ENCODE measurements around the gene STK38.

The STK38 gene

DNA sequence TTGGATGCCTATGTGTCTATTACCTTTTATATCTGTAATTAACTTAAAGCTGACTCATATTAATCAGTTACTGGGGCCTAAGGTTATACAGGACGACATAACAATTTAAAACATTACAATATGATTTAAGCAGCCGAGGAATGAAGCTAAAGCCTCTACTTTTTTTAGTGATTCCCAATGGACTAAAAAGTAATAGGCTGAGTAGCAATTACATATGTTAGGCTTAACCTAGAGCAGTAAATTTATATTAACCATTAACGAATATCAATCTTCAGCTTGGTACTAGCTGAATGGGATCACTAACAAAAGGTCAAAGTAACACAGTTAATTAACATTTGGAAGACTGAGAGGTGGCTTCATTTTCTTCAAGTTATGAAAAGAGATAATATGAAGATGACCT lies 43.1 kb downstream of the STK38 start:
- Histone ChIP-seq H3K9me3 (ENCODE audit: insufficient read depth, low read depth, low read length) (no peaks in the 10 kb centered on the region), H3K27me3 (ENCODE audit: insufficient read depth, low read length) (no peaks in the 10 kb centered on the region), H3K23ac (ENCODE audit: low read length) (no peak overlapping the region), H2BK120ac (ENCODE audit: insufficient read depth, low read length, poor library complexity) (no peak overlapping the region), H3K14ac (ENCODE audit: low read length) (no peak overlapping the region), H2BK5ac (ENCODE audit: low read depth, low read length, poor library complexity) (no peak overlapping the region), H3K79me1 (ENCODE audit: low read length) (no peaks in the 10 kb centered on the region), H4K91ac (ENCODE audit: low read depth, low read length) (no peak overlapping the region), H3K4ac (ENCODE audit: low read depth, low read length) (no peak overlapping the region), H2AFZ (ENCODE audit: insufficient read depth, low read length, poor library complexity) (no peak overlapping the region), H4K8ac (ENCODE audit: low read depth, low read length) (no peak overlapping the region), H2AK5ac (ENCODE audit: low read length) (no peak overlapping the region), H3K4me1 (ENCODE audit: control insufficient read depth in 1 of 2, insufficient read depth in 2 of 2, low read length in 2 of 2) (no peaks in the 10 kb centered on the region), H2BK12ac (ENCODE audit: low read length) (no peak overlapping the region), H3K4me3 (ENCODE audit: low read depth, low read length) (no peak overlapping the region), H3K36me3 (ENCODE audit: control insufficient read depth in 1 of 2, insufficient read depth in 2 of 2, low read length in 2 of 2) (peaks cover 9 to 12% of the 10 kb centered on the region in 2 experiments), H3K79me2 (ENCODE audit: control insufficient read depth, insufficient read depth, low read length, poor library complexity) (no peaks in the 10 kb centered on the region), H4K12ac (ENCODE audit: low read depth, low read length) (no peak overlapping the region), H3K27ac (ENCODE audit: low read depth, low read length) (no peak overlapping the region), H3K18ac (ENCODE audit: low read length) (no peak overlapping the region), H3K9ac (ENCODE audit: low read length) (no peak overlapping the region), H3K4me2 (ENCODE audit: low read length) (no peak overlapping the region)
- no peak for DNase-seq
- WGBS (ENCODE audit: extremely low coverage, insufficient coverage, insufficient read length) = no CpG with 5 or more reads among the region's 3 CpGs

DNA sequence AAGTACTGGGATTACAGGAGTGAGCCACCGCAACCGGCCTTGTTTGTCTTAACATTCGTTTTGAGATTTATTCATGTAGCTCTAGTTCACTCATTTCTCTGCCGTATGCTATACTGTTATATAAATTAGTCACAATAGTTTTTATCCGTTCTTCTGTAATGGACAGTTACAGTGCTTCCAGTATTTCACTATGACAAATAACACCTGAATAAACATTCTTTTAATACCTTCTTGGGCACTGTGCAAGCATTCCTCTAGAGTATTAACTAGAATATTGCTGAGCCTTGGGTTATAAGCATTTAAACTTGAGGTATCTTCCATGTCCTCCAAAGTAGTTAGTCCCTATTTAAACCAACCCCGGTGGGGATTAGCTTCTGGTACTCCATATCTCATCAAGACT lies 45.6 kb downstream of the STK38 start:
- WGBS (ENCODE audit: extremely low coverage, insufficient coverage, insufficient read length) = no CpG with 5 or more reads among the region's 6 CpGs
- Histone ChIP-seq H3K4me1 (ENCODE audit: control insufficient read depth in 1 of 2, insufficient read depth in 2 of 2, low read length in 2 of 2) (no peaks in the 10 kb centered on the region), H3K4ac (ENCODE audit: low read depth, low read length) (no peak overlapping the region), H3K9ac (ENCODE audit: low read length) (no peak overlapping the region), H2BK120ac (ENCODE audit: insufficient read depth, low read length, poor library complexity) (no peak overlapping the region), H3K23ac (ENCODE audit: low read length) (no peak overlapping the region), H4K12ac (ENCODE audit: low read depth, low read length) (no peak overlapping the region), H3K36me3 (ENCODE audit: control insufficient read depth in 1 of 2, insufficient read depth in 2 of 2, low read length in 2 of 2) (peaks cover 5 to 6% of the 10 kb centered on the region in 2 experiments), H3K18ac (ENCODE audit: low read length) (no peak overlapping the region), H2BK12ac (ENCODE audit: low read length) (no peak overlapping the region), H3K14ac (ENCODE audit: low read length) (no peak overlapping the region), H3K27ac (ENCODE audit: low read depth, low read length) (no peak overlapping the region), H2AK5ac (ENCODE audit: low read length) (no peak overlapping the region), H3K9me3 (ENCODE audit: insufficient read depth, low read depth, low read length) (no peaks in the 10 kb centered on the region), H3K79me1 (ENCODE audit: low read length) (no peaks in the 10 kb centered on the region), H3K27me3 (ENCODE audit: insufficient read depth, low read length) (no peaks in the 10 kb centered on the region), H4K8ac (ENCODE audit: low read depth, low read length) (no peak overlapping the region), H3K79me2 (ENCODE audit: control insufficient read depth, insufficient read depth, low read length, poor library complexity) (no peaks in the 10 kb centered on the region), H4K91ac (ENCODE audit: low read depth, low read length) (no peak overlapping the region), H3K4me2 (ENCODE audit: low read length) (no peak overlapping the region), H3K4me3 (ENCODE audit: low read depth, low read length) (no peak overlapping the region), H2BK5ac (ENCODE audit: low read depth, low read length, poor library complexity) (no peak overlapping the region), H2AFZ (ENCODE audit: insufficient read depth, low read length, poor library complexity) (no peak overlapping the region)
- DNase-seq = no peak

DNA sequence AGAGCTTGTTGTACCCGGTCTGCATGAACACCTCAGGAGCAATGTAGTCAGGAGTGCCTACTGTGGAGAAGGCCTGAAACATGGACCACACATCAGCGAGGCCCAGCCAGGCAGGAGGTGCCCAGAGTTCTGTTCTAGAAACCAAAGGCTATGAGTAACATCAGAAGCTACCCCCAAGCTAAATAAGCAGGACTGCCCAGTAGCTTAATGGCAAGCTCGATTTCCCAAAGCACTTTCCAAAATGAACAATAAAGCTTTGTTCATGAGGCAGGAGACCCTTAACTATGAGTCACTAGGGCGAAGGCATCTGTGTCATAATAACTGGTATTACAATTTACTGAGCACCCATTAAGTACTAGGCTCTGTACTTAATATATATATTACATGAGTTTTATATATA lies 47.4 kb downstream of the STK38 start:
- H3K36me3 ChIP-seq (ENCODE audit: control insufficient read depth in 1 of 2, insufficient read depth in 2 of 2, low read length in 2 of 2) = peaks cover 11 to 12% of the 10 kb centered on the region in 2 experiments
- H3K4me3 ChIP-seq (ENCODE audit: low read depth, low read length) = no peak overlapping the region
- no peak overlapping the region for H3K23ac ChIP-seq (ENCODE audit: low read length)
- H3K79me1 ChIP-seq (ENCODE audit: low read length) = no peaks in the 10 kb centered on the region
- no peak overlapping the region for H2BK12ac ChIP-seq (ENCODE audit: low read length)
- H3K79me2 ChIP-seq (ENCODE audit: control insufficient read depth, insufficient read depth, low read length, poor library complexity) = no peaks in the 10 kb centered on the region
- no peak for DNase-seq
- no peak overlapping the region for H3K14ac ChIP-seq (ENCODE audit: low read length)
- H2BK5ac ChIP-seq (ENCODE audit: low read depth, low read length, poor library complexity) = no peak overlapping the region
- no peak overlapping the region for H3K18ac ChIP-seq (ENCODE audit: low read length)
- no peak overlapping the region for H3K27ac ChIP-seq (ENCODE audit: low read depth, low read length)
- no peaks in the 10 kb centered on the region for H3K4me1 ChIP-seq (ENCODE audit: control insufficient read depth in 1 of 2, insufficient read depth in 2 of 2, low read length in 2 of 2)
- H3K4ac ChIP-seq (ENCODE audit: low read depth, low read length) = no peak overlapping the region
- H4K8ac ChIP-seq (ENCODE audit: low read depth, low read length) = no peak overlapping the region
- H3K9ac ChIP-seq (ENCODE audit: low read length) = no peak overlapping the region
- no peaks in the 10 kb centered on the region for H3K9me3 ChIP-seq (ENCODE audit: insufficient read depth, low read depth, low read length)
- no peak overlapping the region for H3K4me2 ChIP-seq (ENCODE audit: low read length)
- H4K91ac ChIP-seq (ENCODE audit: low read depth, low read length) = no peak overlapping the region
- no peak overlapping the region for H2BK120ac ChIP-seq (ENCODE audit: insufficient read depth, low read length, poor library complexity)
- no CpG with 5 or more reads among the region's 4 CpGs for WGBS (ENCODE audit: extremely low coverage, insufficient coverage, insufficient read length)
- no peak overlapping the region for H4K12ac ChIP-seq (ENCODE audit: low read depth, low read length)
- no peak overlapping the region for H2AFZ ChIP-seq (ENCODE audit: insufficient read depth, low read length, poor library complexity)
- H2AK5ac ChIP-seq (ENCODE audit: low read length) = no peak overlapping the region
- no peaks in the 10 kb centered on the region for H3K27me3 ChIP-seq (ENCODE audit: insufficient read depth, low read length)

DNA sequence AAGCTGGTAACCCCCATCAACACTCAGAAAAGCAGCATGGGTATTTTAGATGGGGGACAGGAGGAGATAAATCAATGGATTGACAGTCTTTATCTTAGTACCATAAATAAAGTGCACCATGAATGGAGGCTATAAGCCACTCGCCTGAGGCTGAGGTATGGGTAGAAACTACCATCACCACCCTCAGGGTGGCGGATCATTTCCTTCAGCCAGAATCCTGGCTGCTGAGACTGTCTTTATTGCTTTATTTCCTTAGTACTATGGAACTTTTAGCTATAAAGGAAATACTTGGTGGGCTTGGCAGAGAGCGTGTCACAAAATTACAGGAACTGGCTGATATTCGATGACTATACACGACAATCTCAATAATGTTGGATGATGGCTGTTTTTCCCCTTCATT lies 52.2 kb downstream of the STK38 start:
- Histone ChIP-seq H3K23ac (ENCODE audit: low read length) (no peak overlapping the region), H3K4me2 (ENCODE audit: low read length) (no peak overlapping the region), H3K27me3 (ENCODE audit: insufficient read depth, low read length) (no peaks in the 10 kb centered on the region), H3K9ac (ENCODE audit: low read length) (no peak overlapping the region), H2AK5ac (ENCODE audit: low read length) (no peak overlapping the region), H3K4me3 (ENCODE audit: low read depth, low read length) (no peak overlapping the region), H4K12ac (ENCODE audit: low read depth, low read length) (no peak overlapping the region), H3K4me1 (ENCODE audit: control insufficient read depth in 1 of 2, insufficient read depth in 2 of 2, low read length in 2 of 2) (no peaks in the 10 kb centered on the region), H3K9me3 (ENCODE audit: insufficient read depth, low read depth, low read length) (no peaks in the 10 kb centered on the region), H4K91ac (ENCODE audit: low read depth, low read length) (no peak overlapping the region), H2AFZ (ENCODE audit: insufficient read depth, low read length, poor library complexity) (no peak overlapping the region), H2BK12ac (ENCODE audit: low read length) (no peak overlapping the region), H4K8ac (ENCODE audit: low read depth, low read length) (no peak overlapping the region), H3K36me3 (ENCODE audit: control insufficient read depth in 1 of 2, insufficient read depth in 2 of 2, low read length in 2 of 2) (peaks cover 12 to 22% of the 10 kb centered on the region in 2 experiments), H3K4ac (ENCODE audit: low read depth, low read length) (no peak overlapping the region), H3K79me1 (ENCODE audit: low read length) (no peaks in the 10 kb centered on the region), H3K79me2 (ENCODE audit: control insufficient read depth, insufficient read depth, low read length, poor library complexity) (no peaks in the 10 kb centered on the region), H2BK120ac (ENCODE audit: insufficient read depth, low read length, poor library complexity) (no peak overlapping the region), H3K14ac (ENCODE audit: low read length) (no peak overlapping the region), H2BK5ac (ENCODE audit: low read depth, low read length, poor library complexity) (no peak overlapping the region), H3K27ac (ENCODE audit: low read depth, low read length) (no peak overlapping the region), H3K18ac (ENCODE audit: low read length) (no peak overlapping the region)
- no peak for DNase-seq
- WGBS (ENCODE audit: extremely low coverage, insufficient coverage, insufficient read length) = no CpG with 5 or more reads among the region's 5 CpGs

Data from trophoblast cell (in vitro differentiated cells and primary cell).